ENCODE results near the gene RBM5. TPM values are rescaled to one million over a fixed set of nuclear protein-coding genes. Genes with fewer than 3 reads are reported as not detected.

RBM5 gene
- total RNA-seq, 1 experiment from 2014 or later: 89.1 TPM

DNA sequence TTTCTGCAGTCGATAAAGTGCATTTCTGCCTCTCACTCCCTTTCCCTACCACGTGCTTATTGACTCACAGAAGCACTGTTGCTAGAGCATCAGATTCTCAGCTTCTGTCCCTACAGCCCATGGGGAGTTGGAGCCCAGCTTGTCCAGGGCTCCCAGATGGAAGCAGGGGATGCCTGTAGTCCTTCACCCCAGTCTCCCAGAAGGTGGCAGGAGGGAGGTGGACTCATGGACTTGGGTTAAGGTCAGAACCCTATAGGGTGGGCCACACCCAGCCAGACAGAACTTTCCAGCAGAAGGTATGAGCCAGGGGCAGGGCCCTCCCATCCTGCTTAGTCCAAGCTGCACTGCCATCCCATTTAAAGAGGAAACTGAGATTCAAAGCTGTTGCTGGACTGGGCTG is 33.4 kb downstream of the RBM5 start:
- H3K4me2 ChIP-seq (ENCODE audit: low read length): no peak overlapping the region
- H3K9me2 ChIP-seq (ENCODE audit: insufficient read depth): no peaks in the 10 kb centered on the region
- ChIA-PET POLR2A (no interaction called here), CTCF (no interaction called here), RAD21 (ENCODE audit: low non-redundant PET in 1 of 2, low total read pairs in 2 of 2, uncharacterized antibody in 2 of 2, unreplicated experiment in 2 of 2) (no interaction called here)
- no peak overlapping the region for H3K9ac ChIP-seq (ENCODE audit: low read length)
- intact Hi-C loops (cut with micrococcal nuclease): loop anchor here (5.0 kb wide), 1 partner anchor 150 kb away; no protein-coding TSS in a partner anchor
- DNase-seq (ENCODE audit: low read depth, low spot score) (no peak), ATAC-seq (peak; percentile 13)
- H4K20me1 ChIP-seq (ENCODE audit: insufficient read depth): no peaks in the 10 kb centered on the region
- H3K27me3 ChIP-seq (ENCODE audit: insufficient read depth, low read length): no peaks in the 10 kb centered on the region
- H3K4me3 ChIP-seq (replicated peaks in 1 of 2; ENCODE audit: low read depth in 1 of 2, low read length in 2 of 2): no peak overlapping the region
- no peak overlapping the region for H3K27ac ChIP-seq (ENCODE audit: low read depth, low read length)
- H3K79me2 ChIP-seq (ENCODE audit: insufficient read depth, low read length): no peaks in the 10 kb centered on the region
- no peaks in the 10 kb centered on the region for H3K4me1 ChIP-seq (ENCODE audit: control insufficient read depth in 1 of 2, insufficient read depth in 2 of 2, low read length in 2 of 2)
- no peaks in the 10 kb centered on the region for H3K9me3 ChIP-seq (ENCODE audit: control insufficient read depth in 1 of 2, insufficient read depth in 1 of 2, low read depth in 1 of 2, low read length in 2 of 2)
- no peak overlapping the region for H2AFZ ChIP-seq (ENCODE audit: low read depth, low read length, poor library complexity, severe bottlenecking)
- peaks cover 23 to 24% of the 10 kb centered on the region in 2 experiments; a peak in 3 of 4 replicates for H3K36me3 ChIP-seq (ENCODE audit: control insufficient read depth in 1 of 2, insufficient read depth in 2 of 2, low read length in 2 of 2)
- no TSS peak for BruUV-seq (replicated peaks)
- TF ChIP-seq ZNF274 (IDR thresholded peaks at IDR 0.05; ENCODE audit: low read depth, low read length) (no peak), TCF7L2 (IDR thresholded peaks at IDR 0.05; ENCODE audit: borderline replicate concordance, extremely low read depth, insufficient read depth, insufficient read length) (no peak), ELF1 (IDR thresholded peaks at IDR 0.05; ENCODE audit: borderline replicate concordance, low read depth) (no peak), FOSL1 (IDR thresholded peaks at IDR 0.05; ENCODE audit: low read depth) (no peak), SIN3A (IDR thresholded peaks at IDR 0.05; ENCODE audit: low read depth) (no peak), RAD21 (IDR thresholded peaks at IDR 0.05; ENCODE audit: low read depth) (no peak), YY1 (IDR thresholded peaks at IDR 0.05; ENCODE audit: extremely low read depth, insufficient replicate concordance, low read depth, low read length) (no peak), CEBPB (IDR thresholded peaks at IDR 0.05; ENCODE audit: low read depth) (no peak), EGR1 (IDR thresholded peaks at IDR 0.05; ENCODE audit: low read depth) (no peak), SP1 (IDR thresholded peaks at IDR 0.05; ENCODE audit: low read depth) (no peak), POLR2A (IDR thresholded peaks at IDR 0.05; ENCODE audit: borderline replicate concordance, extremely low read depth, insufficient read depth, insufficient read length) (no peak), JUND (IDR thresholded peaks at IDR 0.05) (no peak), POLR2AphosphoS5 (IDR thresholded peaks at IDR 0.05; ENCODE audit: low read depth, low read length) (no peak), SRF (IDR thresholded peaks at IDR 0.05; ENCODE audit: low read depth) (no peak), EZH2 (IDR thresholded peaks at IDR 0.05) (no peak), CBX3 (IDR thresholded peaks at IDR 0.05; ENCODE audit: low read depth) (no peak)
- TF ChIP-seq, protein P1, sequence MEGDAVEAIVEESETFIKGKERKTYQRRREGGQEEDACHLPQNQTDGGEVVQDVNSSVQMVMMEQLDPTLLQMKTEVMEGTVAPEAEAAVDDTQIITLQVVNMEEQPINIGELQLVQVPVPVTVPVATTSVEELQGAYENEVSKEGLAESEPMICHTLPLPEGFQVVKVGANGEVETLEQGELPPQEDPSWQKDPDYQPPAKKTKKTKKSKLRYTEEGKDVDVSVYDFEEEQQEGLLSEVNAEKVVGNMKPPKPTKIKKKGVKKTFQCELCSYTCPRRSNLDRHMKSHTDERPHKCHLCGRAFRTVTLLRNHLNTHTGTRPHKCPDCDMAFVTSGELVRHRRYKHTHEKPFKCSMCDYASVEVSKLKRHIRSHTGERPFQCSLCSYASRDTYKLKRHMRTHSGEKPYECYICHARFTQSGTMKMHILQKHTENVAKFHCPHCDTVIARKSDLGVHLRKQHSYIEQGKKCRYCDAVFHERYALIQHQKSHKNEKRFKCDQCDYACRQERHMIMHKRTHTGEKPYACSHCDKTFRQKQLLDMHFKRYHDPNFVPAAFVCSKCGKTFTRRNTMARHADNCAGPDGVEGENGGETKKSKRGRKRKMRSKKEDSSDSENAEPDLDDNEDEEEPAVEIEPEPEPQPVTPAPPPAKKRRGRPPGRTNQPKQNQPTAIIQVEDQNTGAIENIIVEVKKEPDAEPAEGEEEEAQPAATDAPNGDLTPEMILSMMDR (IDR thresholded peaks at IDR 0.05 in 2 of 3, conservative IDR thresholded peaks at IDR 0.05 in 1 of 3; ENCODE audit: borderline replicate concordance in 1 of 3, insufficient read depth in 1 of 3, low read depth in 2 of 3, low read length in 2 of 3): no peak
- TF ChIP-seq, protein P2, sequence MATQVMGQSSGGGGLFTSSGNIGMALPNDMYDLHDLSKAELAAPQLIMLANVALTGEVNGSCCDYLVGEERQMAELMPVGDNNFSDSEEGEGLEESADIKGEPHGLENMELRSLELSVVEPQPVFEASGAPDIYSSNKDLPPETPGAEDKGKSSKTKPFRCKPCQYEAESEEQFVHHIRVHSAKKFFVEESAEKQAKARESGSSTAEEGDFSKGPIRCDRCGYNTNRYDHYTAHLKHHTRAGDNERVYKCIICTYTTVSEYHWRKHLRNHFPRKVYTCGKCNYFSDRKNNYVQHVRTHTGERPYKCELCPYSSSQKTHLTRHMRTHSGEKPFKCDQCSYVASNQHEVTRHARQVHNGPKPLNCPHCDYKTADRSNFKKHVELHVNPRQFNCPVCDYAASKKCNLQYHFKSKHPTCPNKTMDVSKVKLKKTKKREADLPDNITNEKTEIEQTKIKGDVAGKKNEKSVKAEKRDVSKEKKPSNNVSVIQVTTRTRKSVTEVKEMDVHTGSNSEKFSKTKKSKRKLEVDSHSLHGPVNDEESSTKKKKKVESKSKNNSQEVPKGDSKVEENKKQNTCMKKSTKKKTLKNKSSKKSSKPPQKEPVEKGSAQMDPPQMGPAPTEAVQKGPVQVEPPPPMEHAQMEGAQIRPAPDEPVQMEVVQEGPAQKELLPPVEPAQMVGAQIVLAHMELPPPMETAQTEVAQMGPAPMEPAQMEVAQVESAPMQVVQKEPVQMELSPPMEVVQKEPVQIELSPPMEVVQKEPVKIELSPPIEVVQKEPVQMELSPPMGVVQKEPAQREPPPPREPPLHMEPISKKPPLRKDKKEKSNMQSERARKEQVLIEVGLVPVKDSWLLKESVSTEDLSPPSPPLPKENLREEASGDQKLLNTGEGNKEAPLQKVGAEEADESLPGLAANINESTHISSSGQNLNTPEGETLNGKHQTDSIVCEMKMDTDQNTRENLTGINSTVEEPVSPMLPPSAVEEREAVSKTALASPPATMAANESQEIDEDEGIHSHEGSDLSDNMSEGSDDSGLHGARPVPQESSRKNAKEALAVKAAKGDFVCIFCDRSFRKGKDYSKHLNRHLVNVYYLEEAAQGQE (IDR thresholded peaks at IDR 0.05; ENCODE audit: low read depth): no peak
- TF ChIP-seq, protein P3, sequence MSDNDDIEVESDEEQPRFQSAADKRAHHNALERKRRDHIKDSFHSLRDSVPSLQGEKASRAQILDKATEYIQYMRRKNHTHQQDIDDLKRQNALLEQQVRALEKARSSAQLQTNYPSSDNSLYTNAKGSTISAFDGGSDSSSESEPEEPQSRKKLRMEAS (IDR thresholded peaks at IDR 0.05): no peak
- TF ChIP-seq, protein P4, sequence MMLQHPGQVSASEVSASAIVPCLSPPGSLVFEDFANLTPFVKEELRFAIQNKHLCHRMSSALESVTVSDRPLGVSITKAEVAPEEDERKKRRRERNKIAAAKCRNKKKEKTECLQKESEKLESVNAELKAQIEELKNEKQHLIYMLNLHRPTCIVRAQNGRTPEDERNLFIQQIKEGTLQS (IDR thresholded peaks at IDR 0.05): no peak
